Smooth muscle cell (in vitro differentiated cells): ENCODE data around the gene ATP6V1F. TPM values are rescaled to one million over a fixed set of nuclear protein-coding genes. Genes with fewer than 3 reads are reported as not detected.
A peak's percentile ranks its signal among the peaks of the same experiment; 100 is the strongest.

Source experiments
- DNase-seq: peaks from one replicate; lab custom pipeline; 2025; ENCODE audit not compliant: unreplicated experiment; lab: John Stamatoyannopoulos, UW
- H2AFZ ChIP-seq: fragments of 200-600 bp; sonication (generic); 2 replicates; pipeline ENCODE4 v1.6.0; 2016; ENCODE audit warnings: antibody characterized with exemption, low read depth, mild to moderate bottlenecking
- H3F3A ChIP-seq: fragments of 200-600 bp; sonication (generic); 2 replicates; pipeline ENCODE4 v1.6.0; 2017; ENCODE audit warnings: antibody characterized with exemption, low read depth
- H3K27ac ChIP-seq: fragments of 200-600 bp; sonication (generic); 2 replicates; pipeline ENCODE4 v1.5.1; 2016; ENCODE audit warnings: low read depth, mild to moderate bottlenecking
- H3K27me3 ChIP-seq: fragments of 200-600 bp; sonication (generic); 2 replicates; pipeline ENCODE4 v1.6.1; 2016; ENCODE audit warnings: low read depth, mild to moderate bottlenecking
- H3K36me3 ChIP-seq: fragments of 200-600 bp; sonication (generic); 2 replicates; pipeline ENCODE4 v1.5.1; 2016; ENCODE audit warnings: low read depth
- H3K4me1 ChIP-seq: fragments of 200-600 bp; sonication (generic); 2 replicates; pipeline ENCODE4 v1.5.1; 2016; ENCODE audit warnings: low read depth
- H3K4me2 ChIP-seq: fragments of 200-600 bp; sonication (generic); 2 replicates; pipeline ENCODE4 v1.6.0; 2016; ENCODE audit warnings: mild to moderate bottlenecking
- H3K4me3 ChIP-seq: fragments of 200-600 bp; sonication (generic); 2 replicates; pipeline ENCODE4 v1.5.1; 2016; ENCODE audit warnings: mild to moderate bottlenecking
- H3K79me2 ChIP-seq: fragments of 200-600 bp; sonication (generic); 2 replicates; pipeline ENCODE4 v1.6.0; 2016; ENCODE audit warnings: low read depth, mild to moderate bottlenecking
- H3K9ac ChIP-seq: fragments of 200-600 bp; sonication (generic); 2 replicates; pipeline ENCODE4 v1.6.0; 2016; ENCODE audit warnings: low read depth
- H3K9me3 ChIP-seq: fragments of 200-600 bp; sonication (generic); replicated peaks from 2 replicates; pipeline ENCODE4 v1.5.1; 2016; ENCODE audit warnings: low read depth
- H4K20me1 ChIP-seq: fragments of 200-600 bp; sonication (generic); 2 replicates; pipeline ENCODE4 v1.6.0; 2016; ENCODE audit warnings: low read depth
- CTCF ChIP-seq: fragments of 200-600 bp; sonication (generic); IDR thresholded peaks from 2 replicates; pipeline ENCODE4 v1.5.1; 2017; ENCODE audit warnings: borderline replicate concordance, mild to moderate bottlenecking, antibody characterized with exemption; ENCODE audit not compliant: insufficient read depth, poor library complexity, severe bottlenecking
- WGBS: methylation state at CpG from one replicate; pipeline ENCODE4 v1.1.7; 2016; ENCODE audit warnings: low lambda C conversion rate; 5-methylcytosine and 5-hydroxymethylcytosine counted together
- polyA plus RNA-seq: library from polyadenylated mRNA; unstranded; fragments of >200 nt; fragmentation: Nextera tagmentation; extraction: Ambion mirVana; gene quantifications from 2 replicates; pipeline ENCODE4 v1.2.1, GENCODE V29; 2016
- total RNA-seq: library from RNA; depleted of rRNA; stranded (reverse); fragments of >200 nt; gene quantifications from 2 replicates; pipeline ENCODE4 v1.2.3, GENCODE V29; 2014

Gene ATP6V1F
- total and polyA plus RNA-seq, 2 experiments from 2014 or later: 131 to 325 TPM

- Histone ChIP-seq H2AFZ (peak overlapping the region; percentile 71), H3K36me3 (no peaks in the 10 kb centered on the region), H3K4me2 (peak overlapping the region; percentile 97), H4K20me1 (peaks cover 45% of the 10 kb centered on the region), H3K4me3 (peak overlapping the region; percentile 77), H3K9me3 (no peaks in the 10 kb centered on the region), H3K27me3 (peaks cover 12% of the 10 kb centered on the region), H3K79me2 (peaks cover 14% of the 10 kb centered on the region), H3F3A (peaks cover 18% of the 10 kb centered on the region), H3K9ac (peak overlapping the region; percentile 87), H3K4me1 (peaks cover 8% of the 10 kb centered on the region), H3K27ac (peak overlapping the region; percentile 62)
- peak; percentile 42 for TF ChIP-seq CTCF
- 10% methylated on average over 6 of the region's 6 CpGs for WGBS
- DNase-seq: no peak
Observed at GRCh38 chr7:128863433-128863989, 855 bp downstream of the ATP6V1F start.

GRCh38 chr7:128865303-128865702, 2.6 kb downstream of the ATP6V1F start:
- Histone ChIP-seq H2AFZ (no peak overlapping the region), H3K9ac (no peak overlapping the region), H3K27me3 (peaks cover 30% of the 10 kb centered on the region), H3K4me3 (no peak overlapping the region), H3F3A (peaks cover 7% of the 10 kb centered on the region), H3K4me1 (peaks cover 16% of the 10 kb centered on the region), H4K20me1 (peaks cover 63% of the 10 kb centered on the region), H3K27ac (no peak overlapping the region), H3K4me2 (no peak overlapping the region), H3K36me3 (no peaks in the 10 kb centered on the region), H3K79me2 (peaks cover 14% of the 10 kb centered on the region), H3K9me3 (no peaks in the 10 kb centered on the region)
- no peak for TF ChIP-seq CTCF
- no peak for DNase-seq
- 98% methylated on average over 12 of the region's 12 CpGs for WGBS

GRCh38 chr7:128865996-128866877, 3.6 kb downstream of the ATP6V1F start:
- H3K9ac ChIP-seq: no peak overlapping the region
- 98% methylated on average over 23 of the region's 27 CpGs for WGBS
- no peak overlapping the region for H3K27ac ChIP-seq
- H3K36me3 ChIP-seq: no peaks in the 10 kb centered on the region
- TF ChIP-seq CTCF: no peak
- peaks cover 66% of the 10 kb centered on the region for H4K20me1 ChIP-seq
- no peak overlapping the region for H3K4me2 ChIP-seq
- no peak for DNase-seq
- H3K4me3 ChIP-seq: no peak overlapping the region
- H3K27me3 ChIP-seq: peaks cover 39% of the 10 kb centered on the region
- H3K4me1 ChIP-seq: peaks cover 16% of the 10 kb centered on the region
- H2AFZ ChIP-seq: no peak overlapping the region
- H3K79me2 ChIP-seq: peaks cover 14% of the 10 kb centered on the region
- H3F3A ChIP-seq: peaks cover 5% of the 10 kb centered on the region
- H3K9me3 ChIP-seq: no peaks in the 10 kb centered on the region
